ENCODE measurements around the gene ZBTB46.

DNA sequence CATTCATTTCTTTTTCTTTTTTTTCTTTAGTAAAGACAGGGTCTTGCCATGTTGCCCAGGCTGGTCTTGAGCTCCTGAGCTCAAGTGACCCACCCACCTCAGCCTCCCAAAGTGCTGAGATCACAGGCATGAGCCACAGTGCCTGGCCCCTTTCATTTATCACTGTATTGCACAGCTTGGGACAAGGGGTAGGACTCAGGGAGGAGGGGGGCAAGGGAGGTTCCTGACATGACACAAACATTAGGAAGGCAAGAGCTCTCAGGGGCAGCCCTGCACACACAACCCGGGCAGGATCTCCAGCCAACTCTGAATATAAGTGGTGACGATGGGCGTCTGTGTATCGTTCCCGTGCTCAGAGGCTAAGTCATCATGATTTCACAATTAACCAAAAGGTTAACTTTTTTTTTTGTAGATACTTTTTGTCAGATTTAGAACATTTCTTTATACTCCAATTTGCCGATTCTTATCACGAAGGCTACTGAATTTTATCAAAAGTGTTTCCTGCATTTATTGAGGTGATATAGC, 71.6 kb downstream of the ZBTB46 start:
- TF ChIP-seq FOXP2 (optimal IDR thresholded peaks at IDR 0.05; ENCODE audit: borderline replicate concordance, extremely low read depth, extremely low read length, insufficient read depth) (no peak), POLR2AphosphoS5 (IDR thresholded peaks at IDR 0.05; ENCODE audit: low read depth, low read length) (no peak), TAF1 (IDR thresholded peaks at IDR 0.05; ENCODE audit: borderline replicate concordance, insufficient read depth, low read length) (no peak), SIN3A (IDR thresholded peaks at IDR 0.05; ENCODE audit: borderline replicate concordance, insufficient read depth, low read length) (no peak)
- TF ChIP-seq, protein P1, sequence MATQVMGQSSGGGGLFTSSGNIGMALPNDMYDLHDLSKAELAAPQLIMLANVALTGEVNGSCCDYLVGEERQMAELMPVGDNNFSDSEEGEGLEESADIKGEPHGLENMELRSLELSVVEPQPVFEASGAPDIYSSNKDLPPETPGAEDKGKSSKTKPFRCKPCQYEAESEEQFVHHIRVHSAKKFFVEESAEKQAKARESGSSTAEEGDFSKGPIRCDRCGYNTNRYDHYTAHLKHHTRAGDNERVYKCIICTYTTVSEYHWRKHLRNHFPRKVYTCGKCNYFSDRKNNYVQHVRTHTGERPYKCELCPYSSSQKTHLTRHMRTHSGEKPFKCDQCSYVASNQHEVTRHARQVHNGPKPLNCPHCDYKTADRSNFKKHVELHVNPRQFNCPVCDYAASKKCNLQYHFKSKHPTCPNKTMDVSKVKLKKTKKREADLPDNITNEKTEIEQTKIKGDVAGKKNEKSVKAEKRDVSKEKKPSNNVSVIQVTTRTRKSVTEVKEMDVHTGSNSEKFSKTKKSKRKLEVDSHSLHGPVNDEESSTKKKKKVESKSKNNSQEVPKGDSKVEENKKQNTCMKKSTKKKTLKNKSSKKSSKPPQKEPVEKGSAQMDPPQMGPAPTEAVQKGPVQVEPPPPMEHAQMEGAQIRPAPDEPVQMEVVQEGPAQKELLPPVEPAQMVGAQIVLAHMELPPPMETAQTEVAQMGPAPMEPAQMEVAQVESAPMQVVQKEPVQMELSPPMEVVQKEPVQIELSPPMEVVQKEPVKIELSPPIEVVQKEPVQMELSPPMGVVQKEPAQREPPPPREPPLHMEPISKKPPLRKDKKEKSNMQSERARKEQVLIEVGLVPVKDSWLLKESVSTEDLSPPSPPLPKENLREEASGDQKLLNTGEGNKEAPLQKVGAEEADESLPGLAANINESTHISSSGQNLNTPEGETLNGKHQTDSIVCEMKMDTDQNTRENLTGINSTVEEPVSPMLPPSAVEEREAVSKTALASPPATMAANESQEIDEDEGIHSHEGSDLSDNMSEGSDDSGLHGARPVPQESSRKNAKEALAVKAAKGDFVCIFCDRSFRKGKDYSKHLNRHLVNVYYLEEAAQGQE (IDR thresholded peaks at IDR 0.05; ENCODE audit: insufficient read depth in 1 of 2, low read depth in 2 of 2, low read length in 2 of 2): no peak
